Spleen (tissue), 7 donors: ENCODE measurements around the gene KIFC3.

ENCODE experiments used
- CTCF ChIP-seq, 11 experiments: fragments of 200-600 bp in 7 of 11; fragments of 450-650 bp in 4 of 11; sonication (generic) in 4 of 11; IDR thresholded peaks in 8 of 11; conservative IDR thresholded peaks in 3 of 11; 1 replicate in 7 of 11; 2 replicates in 4 of 11; pipeline versions ENCODE4 v1.4.0 to v1.8.0; 2016 to 2021; ENCODE audit warnings: antibody characterized with exemption in 11 of 11, inconsistent platforms in 4 of 11, mild to moderate bottlenecking in 1 of 11
- POLR2A ChIP-seq, 3 donors: fragments of 450-650 bp; IDR thresholded peaks; one replicate each; pipeline ENCODE4 v1.5.1; 2017; ENCODE audit warnings: antibody characterized with exemption in 3 of 3, mild to moderate bottlenecking in 1 of 3
- POLR2AphosphoS5 ChIP-seq, 3 donors: sonication (generic); formaldehyde crosslinking; IDR thresholded peaks; one replicate each; pipeline ENCODE4 v1.5.1; 2017; ENCODE audit warnings: antibody characterized with exemption in 3 of 3
- donor health status: DM: no; HTN: no; CAD: no; lungs with moderate emphysema.
- donor health status: DM: no; HTN: no; CAD: no.
- donor health status: DM: no; HTN: no; CAD: no.

GRCh38 chr16:57807252-57807967 is 5.1 kb upstream of the KIFC3 start:
- no peak for TF ChIP-seq CTCF (IDR thresholded peaks at IDR 0.05 in 8 of 11, conservative IDR thresholded peaks at IDR 0.05 in 3 of 11)
- TF ChIP-seq POLR2A (IDR thresholded peaks at IDR 0.05): no peak
- no peak for TF ChIP-seq POLR2AphosphoS5 (IDR thresholded peaks at IDR 0.05)
